Upper lobe of left lung (tissue), 6 donors: Measurements from ENCODE around the gene TIMM29. TPM values are rescaled to one million over a fixed set of nuclear protein-coding genes. Genes with fewer than 3 reads are reported as not detected.

ENCODE experiments used
- ATAC-seq, 2 donors: fragments of 200-7000 bp; cut with Tn5 transposase; one replicate each; pipeline ENCODE4 v1.9.1; 2022; ENCODE audit warnings: mild to moderate bottlenecking in 2 of 2, moderate library complexity in 2 of 2; ENCODE audit not compliant: low FRiP score in 2 of 2
- DNase-seq, 2 donors: peaks; one replicate each; pipeline ENCODE4 v3.0.0-alpha.2; 2019 to 2020
- H3K27ac ChIP-seq, 4 donors: fragments of 200-600 bp; sonication (generic); one replicate each; pipeline ENCODE4 v1.5.1; 2016 to 2019
- H3K27me3 ChIP-seq, 4 donors: fragments of 200-600 bp; sonication (generic); one replicate each; pipeline ENCODE4 v1.5.1; 2017 to 2019
- H3K36me3 ChIP-seq, 4 donors: fragments of 200-600 bp; sonication (generic); one replicate each; pipeline ENCODE4 v1.5.1; 2016 to 2019
- H3K4me1 ChIP-seq, 4 donors: fragments of 200-600 bp; sonication (generic); one replicate each; pipeline ENCODE4 v1.5.1; 2018 to 2019
- H3K4me3 ChIP-seq, 4 donors: fragments of 200-600 bp; sonication (generic); one replicate each; pipeline ENCODE4 v1.5.1; 2017 to 2019; ENCODE audit warnings: mild to moderate bottlenecking in 2 of 4, moderate library complexity in 1 of 4
- H3K9me3 ChIP-seq, 4 donors: fragments of 200-600 bp; sonication (generic); one replicate each; pipeline ENCODE4 v1.5.1; 2018 to 2019
- CTCF ChIP-seq, 6 experiments: fragments of 450-650 bp in 4 of 6; fragments of 200-600 bp in 2 of 6; sonication (generic) in 2 of 6; IDR thresholded peaks; one replicate each; pipeline ENCODE4 v1.5.1; 2016 to 2019; ENCODE audit warnings: antibody characterized with exemption in 6 of 6
- EP300 ChIP-seq, 4 donors: sonication (generic); formaldehyde crosslinking; IDR thresholded peaks; one replicate each; pipeline ENCODE4 v1.5.1; 2017; ENCODE audit warnings: antibody characterized with exemption in 4 of 4, control low read depth in 2 of 4
- POLR2A ChIP-seq, 4 donors: fragments of 450-650 bp; IDR thresholded peaks; one replicate each; pipeline ENCODE4 v1.5.1; 2016 to 2017; ENCODE audit warnings: antibody characterized with exemption in 4 of 4, mild to moderate bottlenecking in 2 of 4
- POLR2AphosphoS5 ChIP-seq, 2 donors: sonication (generic); formaldehyde crosslinking; IDR thresholded peaks; one replicate each; pipeline ENCODE4 v1.5.1; 2017; ENCODE audit warnings: antibody characterized with exemption in 2 of 2
- WGBS, 2 donors: methylation state at CpG; one replicate each; pipeline ENCODE4 v1.1.5; 2017 to 2018; 5-methylcytosine and 5-hydroxymethylcytosine counted together
- total RNA-seq, 6 donors: library from RNA; depleted of rRNA in 4 of 6; stranded (reverse); fragments of >200 nt in 4 of 6; gene quantifications; one replicate each; pipeline versions ENCODE4 v1.1.0 to v1.2.1, GENCODE V29; 2016 to 2021
- donor health status: DM: no; HTN: no; CAD: no; lungs with moderate emphysema.
- donor health status: DM: no; HTN: yes; CAD: no; lungs with severe emphysema.

The TIMM29 gene
- total RNA-seq, 6 donors from 2014 or later: 20.2 to 46.1 (median 32.7) TPM

GRCh38 chr19:10891405-10892086, 37.1 kb upstream of the TIMM29 start:
- ATAC-seq (peak in 1 of 2 donors; percentile 27), DNase-seq (peak in 1 of 2 donors; percentile 75)
- TF ChIP-seq POLR2AphosphoS5 (IDR thresholded peaks at IDR 0.05): no peak
- TF ChIP-seq POLR2A (IDR thresholded peaks at IDR 0.05): no peak
- TF ChIP-seq EP300 (IDR thresholded peaks at IDR 0.05): no peak
- TF ChIP-seq CTCF (IDR thresholded peaks at IDR 0.05): no peak
- Histone ChIP-seq H3K9me3 (no peaks in the 10 kb centered on the region), H3K27me3 (no peaks in the 10 kb centered on the region), H3K27ac (peak overlapping the region in 1 of 4 donors; percentile 40), H3K36me3 (no peaks in the 10 kb centered on the region), H3K4me3 (no peak overlapping the region), H3K4me1 (peaks cover 3 to 14% (median 11%) of the 10 kb centered on the region in 4 donors)
- 76 to 78% methylated on average over 17 to 21 of the region's 21 CpGs for WGBS, 2 donors

- 88 to 100% methylated on average over 4 to 13 of the region's 13 CpGs for WGBS, 2 donors
- Histone ChIP-seq H3K9me3 (no peaks in the 10 kb centered on the region), H3K4me1 (peaks cover 9 to 18% (median 16%) of the 10 kb centered on the region in 4 donors), H3K27me3 (no peaks in the 10 kb centered on the region), H3K27ac (no peak overlapping the region), H3K4me3 (no peak overlapping the region), H3K36me3 (no peaks in the 10 kb centered on the region)
- no peak for ATAC-seq
- DNase-seq: no peak
- TF ChIP-seq EP300 (IDR thresholded peaks at IDR 0.05): no peak
- TF ChIP-seq POLR2A (IDR thresholded peaks at IDR 0.05): no peak
- no peak for TF ChIP-seq POLR2AphosphoS5 (IDR thresholded peaks at IDR 0.05)
These were observed 36.4 kb upstream of the TIMM29 start for GRCh38 chr19:10892256-10892655.

GRCh38 chr19:10894911-10895213, 33.7 kb upstream of the TIMM29 start:
- no peak for TF ChIP-seq EP300 (IDR thresholded peaks at IDR 0.05)
- no peak for TF ChIP-seq CTCF (IDR thresholded peaks at IDR 0.05)
- Histone ChIP-seq H3K27me3 (no peaks in the 10 kb centered on the region), H3K4me1 (peaks cover 9 to 23% (median 21%) of the 10 kb centered on the region in 4 donors), H3K4me3 (no peak overlapping the region), H3K36me3 (no peaks in the 10 kb centered on the region), H3K27ac (no peak overlapping the region), H3K9me3 (no peaks in the 10 kb centered on the region)
- ATAC-seq (no peak), DNase-seq (no peak)
- WGBS, 2 donors: 93 to 96% methylated on average over 7 of the region's 7 CpGs

- Histone ChIP-seq H3K4me1 (peaks cover 9 to 23% (median 21%) of the 10 kb centered on the region in 4 donors), H3K4me3 (no peak overlapping the region)
- no peak for TF ChIP-seq EP300 (IDR thresholded peaks at IDR 0.05)
- no peak for TF ChIP-seq POLR2AphosphoS5 (IDR thresholded peaks at IDR 0.05)
- no peak for TF ChIP-seq POLR2A (IDR thresholded peaks at IDR 0.05)
- TF ChIP-seq CTCF (IDR thresholded peaks at IDR 0.05): no peak
These were observed 33.2 kb upstream of the TIMM29 start for GRCh38 chr19:10895363-10895762.

GRCh38 chr19:10895920-10896319, 32.7 kb upstream of the TIMM29 start:
- H3K4me1 ChIP-seq: peaks cover 9 to 23% (median 21%) of the 10 kb centered on the region in 4 donors
- 87 to 95% methylated on average over 12 of the region's 12 CpGs for WGBS, 2 donors
- H3K27me3 ChIP-seq: no peaks in the 10 kb centered on the region
- H3K27ac ChIP-seq: no peak overlapping the region
- H3K4me3 ChIP-seq: no peak overlapping the region
- no peaks in the 10 kb centered on the region for H3K36me3 ChIP-seq
- H3K9me3 ChIP-seq: no peaks in the 10 kb centered on the region
- TF ChIP-seq POLR2A (IDR thresholded peaks at IDR 0.05) (no peak), EP300 (IDR thresholded peaks at IDR 0.05) (no peak), CTCF (IDR thresholded peaks at IDR 0.05) (no peak), POLR2AphosphoS5 (IDR thresholded peaks at IDR 0.05) (no peak)
- DNase-seq (no peak), ATAC-seq (no peak)

More at GRCh38 chr19:10895363-10895762, 33.2 kb upstream of the TIMM29 start:
- Histone ChIP-seq H3K27ac (no peak overlapping the region), H3K27me3 (no peaks in the 10 kb centered on the region), H3K9me3 (no peaks in the 10 kb centered on the region), H3K36me3 (no peaks in the 10 kb centered on the region)
- WGBS, 2 donors: 64 to 77% methylated on average over 2 to 6 of the region's 6 CpGs
- DNase-seq (no peak), ATAC-seq (no peak)
